Measurements from ENCODE around the gene KCNMA1.

The KCNMA1 gene

DNA sequence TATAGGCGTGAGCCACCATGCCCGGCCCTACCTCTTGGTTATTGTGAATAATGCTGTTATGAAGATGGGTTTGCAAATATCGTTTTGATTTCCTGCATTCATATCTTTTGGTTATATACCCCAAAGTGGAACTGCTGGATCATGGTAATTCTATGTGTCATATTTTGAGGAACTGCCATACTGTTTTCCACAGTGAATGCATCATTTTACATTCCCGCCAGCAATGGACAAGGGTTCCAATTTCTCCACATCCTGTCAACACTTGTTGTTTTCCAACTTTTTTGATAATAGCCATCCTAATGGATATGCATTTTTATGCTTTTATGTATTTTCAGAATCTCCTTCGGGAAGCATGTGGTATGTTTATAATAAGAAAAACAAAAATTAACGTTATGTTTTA, 128.2 kb downstream of the KCNMA1 start:
- no peaks in the 10 kb centered on the region for H3K9me2 ChIP-seq (replicated peaks; ENCODE audit: insufficient read depth, low read length)
- H3K4me2 ChIP-seq (ENCODE audit: low read depth, low read length, poor library complexity, severe bottlenecking) = no peak overlapping the region
- no peak overlapping the region for H3K4me3 ChIP-seq (ENCODE audit: insufficient read depth, low read length, poor library complexity, severe bottlenecking)
- no peak overlapping the region for H3K27ac ChIP-seq (ENCODE audit: low read depth, low read length)
- H3K27me3 ChIP-seq (ENCODE audit: low read length) = no peaks in the 10 kb centered on the region
- no peaks in the 10 kb centered on the region for H4K20me1 ChIP-seq (ENCODE audit: low read depth, low read length)
- TF ChIP-seq, protein P1, sequence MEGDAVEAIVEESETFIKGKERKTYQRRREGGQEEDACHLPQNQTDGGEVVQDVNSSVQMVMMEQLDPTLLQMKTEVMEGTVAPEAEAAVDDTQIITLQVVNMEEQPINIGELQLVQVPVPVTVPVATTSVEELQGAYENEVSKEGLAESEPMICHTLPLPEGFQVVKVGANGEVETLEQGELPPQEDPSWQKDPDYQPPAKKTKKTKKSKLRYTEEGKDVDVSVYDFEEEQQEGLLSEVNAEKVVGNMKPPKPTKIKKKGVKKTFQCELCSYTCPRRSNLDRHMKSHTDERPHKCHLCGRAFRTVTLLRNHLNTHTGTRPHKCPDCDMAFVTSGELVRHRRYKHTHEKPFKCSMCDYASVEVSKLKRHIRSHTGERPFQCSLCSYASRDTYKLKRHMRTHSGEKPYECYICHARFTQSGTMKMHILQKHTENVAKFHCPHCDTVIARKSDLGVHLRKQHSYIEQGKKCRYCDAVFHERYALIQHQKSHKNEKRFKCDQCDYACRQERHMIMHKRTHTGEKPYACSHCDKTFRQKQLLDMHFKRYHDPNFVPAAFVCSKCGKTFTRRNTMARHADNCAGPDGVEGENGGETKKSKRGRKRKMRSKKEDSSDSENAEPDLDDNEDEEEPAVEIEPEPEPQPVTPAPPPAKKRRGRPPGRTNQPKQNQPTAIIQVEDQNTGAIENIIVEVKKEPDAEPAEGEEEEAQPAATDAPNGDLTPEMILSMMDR (IDR thresholded peaks at IDR 0.05; ENCODE audit: insufficient read depth, low read length, poor library complexity, severe bottlenecking) = no peak
- TF ChIP-seq EZH2phosphoT487 (conservative IDR thresholded peaks at IDR 0.05; ENCODE audit: low read length) = no peak
- H3K79me2 ChIP-seq (ENCODE audit: insufficient read depth, low read length) = no peaks in the 10 kb centered on the region
- no peak overlapping the region for H2AFZ ChIP-seq (ENCODE audit: low read depth, low read length, severe bottlenecking)
- H3K9me3 ChIP-seq (ENCODE audit: insufficient read depth, low read length) = no peaks in the 10 kb centered on the region
- no peak overlapping the region for H3K9ac ChIP-seq (ENCODE audit: low read length)
- no peaks in the 10 kb centered on the region for H3F3A ChIP-seq (ENCODE audit: insufficient read depth)
- no peaks in the 10 kb centered on the region for H3K36me3 ChIP-seq (ENCODE audit: low read length)

GRCh38 chr10:77507291-77507880, 130.2 kb downstream of the KCNMA1 start:
- Histone ChIP-seq H3F3A (ENCODE audit: insufficient read depth) (no peaks in the 10 kb centered on the region), H3K4me3 (ENCODE audit: insufficient read depth, low read length, poor library complexity, severe bottlenecking) (no peak overlapping the region), H4K20me1 (ENCODE audit: low read depth, low read length) (no peaks in the 10 kb centered on the region), H3K27me3 (ENCODE audit: low read length) (no peaks in the 10 kb centered on the region), H3K9me3 (ENCODE audit: insufficient read depth, low read length) (no peaks in the 10 kb centered on the region), H3K79me2 (ENCODE audit: insufficient read depth, low read length) (no peaks in the 10 kb centered on the region), H3K9me2 (replicated peaks; ENCODE audit: insufficient read depth, low read length) (no peaks in the 10 kb centered on the region), H3K36me3 (ENCODE audit: low read length) (no peaks in the 10 kb centered on the region), H2AFZ (ENCODE audit: low read depth, low read length, severe bottlenecking) (no peak overlapping the region), H3K9ac (ENCODE audit: low read length) (no peak overlapping the region), H3K27ac (ENCODE audit: low read depth, low read length) (no peak overlapping the region), H3K4me2 (ENCODE audit: low read depth, low read length, poor library complexity, severe bottlenecking) (no peak overlapping the region)
- TF ChIP-seq, protein P1 (IDR thresholded peaks at IDR 0.05; ENCODE audit: insufficient read depth, low read length, poor library complexity, severe bottlenecking) = no peak
- no peak for TF ChIP-seq EZH2phosphoT487 (conservative IDR thresholded peaks at IDR 0.05; ENCODE audit: low read length)

GRCh38 chr10:77506517-77507200, 130.9 kb downstream of the KCNMA1 start:
- Histone ChIP-seq H3K9ac (ENCODE audit: low read length) (no peak overlapping the region), H3K79me2 (ENCODE audit: insufficient read depth, low read length) (no peaks in the 10 kb centered on the region), H3K9me3 (ENCODE audit: insufficient read depth, low read length) (no peaks in the 10 kb centered on the region), H3K4me3 (ENCODE audit: insufficient read depth, low read length, poor library complexity, severe bottlenecking) (no peak overlapping the region), H3K27ac (ENCODE audit: low read depth, low read length) (no peak overlapping the region), H3K36me3 (ENCODE audit: low read length) (no peaks in the 10 kb centered on the region), H2AFZ (ENCODE audit: low read depth, low read length, severe bottlenecking) (no peak overlapping the region), H3K27me3 (ENCODE audit: low read length) (no peaks in the 10 kb centered on the region), H3F3A (ENCODE audit: insufficient read depth) (no peaks in the 10 kb centered on the region), H4K20me1 (ENCODE audit: low read depth, low read length) (no peaks in the 10 kb centered on the region), H3K4me2 (ENCODE audit: low read depth, low read length, poor library complexity, severe bottlenecking) (no peak overlapping the region), H3K9me2 (replicated peaks; ENCODE audit: insufficient read depth, low read length) (no peaks in the 10 kb centered on the region)
- TF ChIP-seq, protein P1 (IDR thresholded peaks at IDR 0.05; ENCODE audit: insufficient read depth, low read length, poor library complexity, severe bottlenecking) = no peak
- no peak for TF ChIP-seq EZH2phosphoT487 (conservative IDR thresholded peaks at IDR 0.05; ENCODE audit: low read length)

All from SU-DHL-6 (cell line).